Lower leg skin (tissue), 3 donors: ENCODE data around the gene INTS6.

ENCODE experiments used
- POLR2A ChIP-seq, 2 donors: fragments of 450-650 bp; IDR thresholded peaks; one replicate each; pipeline ENCODE4 v1.6.1; 2016 to 2017; ENCODE audit warnings: antibody characterized with exemption in 2 of 2, mild to moderate bottlenecking in 1 of 2, moderate library complexity in 1 of 2
- TF ChIP-seq, protein P1 (sequence below), 3 donors: fragments of 450-650 bp; IDR thresholded peaks; one replicate each; pipeline ENCODE4 v1.5.1; 2016; ENCODE audit warnings: antibody characterized with exemption in 3 of 3, mild to moderate bottlenecking in 3 of 3, moderate library complexity in 2 of 3

DNA sequence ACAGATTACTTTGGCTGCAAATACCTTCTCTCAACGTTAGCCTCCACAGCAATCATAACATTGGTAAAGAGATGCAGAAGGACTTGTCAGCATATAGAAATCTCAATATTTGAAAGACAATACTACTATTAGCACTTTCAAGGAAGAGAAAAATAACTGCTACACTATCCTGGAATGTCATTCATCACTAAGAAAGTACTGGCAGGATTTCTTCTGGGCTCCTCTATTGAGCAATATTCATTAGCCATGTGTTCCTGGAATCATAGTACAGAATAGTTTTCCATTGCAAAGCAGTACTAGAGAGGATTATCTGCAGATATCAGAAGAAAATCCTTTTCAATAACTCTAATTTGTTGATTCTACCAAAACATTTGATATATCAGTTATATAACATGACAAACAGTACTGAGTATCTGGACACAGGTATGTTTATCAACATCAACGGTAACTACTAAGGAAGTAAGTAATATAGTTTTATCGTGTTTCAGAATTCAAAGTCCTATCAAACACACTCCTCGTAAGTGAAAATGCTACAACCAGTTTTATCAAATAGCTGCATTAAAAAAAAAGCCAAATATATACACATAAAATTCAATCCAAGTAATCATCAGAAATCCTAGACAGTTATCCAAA, 27.3 kb downstream of the INTS6 start:
- TF ChIP-seq, protein P1, sequence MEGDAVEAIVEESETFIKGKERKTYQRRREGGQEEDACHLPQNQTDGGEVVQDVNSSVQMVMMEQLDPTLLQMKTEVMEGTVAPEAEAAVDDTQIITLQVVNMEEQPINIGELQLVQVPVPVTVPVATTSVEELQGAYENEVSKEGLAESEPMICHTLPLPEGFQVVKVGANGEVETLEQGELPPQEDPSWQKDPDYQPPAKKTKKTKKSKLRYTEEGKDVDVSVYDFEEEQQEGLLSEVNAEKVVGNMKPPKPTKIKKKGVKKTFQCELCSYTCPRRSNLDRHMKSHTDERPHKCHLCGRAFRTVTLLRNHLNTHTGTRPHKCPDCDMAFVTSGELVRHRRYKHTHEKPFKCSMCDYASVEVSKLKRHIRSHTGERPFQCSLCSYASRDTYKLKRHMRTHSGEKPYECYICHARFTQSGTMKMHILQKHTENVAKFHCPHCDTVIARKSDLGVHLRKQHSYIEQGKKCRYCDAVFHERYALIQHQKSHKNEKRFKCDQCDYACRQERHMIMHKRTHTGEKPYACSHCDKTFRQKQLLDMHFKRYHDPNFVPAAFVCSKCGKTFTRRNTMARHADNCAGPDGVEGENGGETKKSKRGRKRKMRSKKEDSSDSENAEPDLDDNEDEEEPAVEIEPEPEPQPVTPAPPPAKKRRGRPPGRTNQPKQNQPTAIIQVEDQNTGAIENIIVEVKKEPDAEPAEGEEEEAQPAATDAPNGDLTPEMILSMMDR (IDR thresholded peaks at IDR 0.05), result no peak
- no peak for TF ChIP-seq POLR2A (IDR thresholded peaks at IDR 0.05)
